ENCODE results near the gene NAXE.

Gene NAXE

GRCh38 chr1:156639601-156640101 lies 48.1 kb downstream of the NAXE start:
- Histone ChIP-seq H3K9me3 (ENCODE audit: control insufficient read depth, low read length) (no peaks in the 10 kb centered on the region), H3K27me3 (ENCODE audit: control insufficient read depth, insufficient read depth, low read length) (peaks cover 6% of the 10 kb centered on the region), H3K36me3 (ENCODE audit: control insufficient read depth, insufficient read depth, low read length) (no peaks in the 10 kb centered on the region), H3K79me2 (no peaks in the 10 kb centered on the region), H3K4me2 (ENCODE audit: low read length) (no peak overlapping the region), H3K9ac (no peak overlapping the region), H3K4me3 (ENCODE audit: low read depth, low read length) (no peak overlapping the region), H3K4me1 (peaks cover 6% of the 10 kb centered on the region), H2AFZ (peak overlapping the region; percentile 57), H3K27ac (peak overlapping the region; percentile 68)
- no peak for TF ChIP-seq CTCF (IDR thresholded peaks at IDR 0.05)

GRCh38 chr1:156640842-156641706 lies 49.5 kb downstream of the NAXE start:
- Histone ChIP-seq H3K4me2 (ENCODE audit: low read length) (no peak overlapping the region), H3K9ac (no peak overlapping the region), H3K9me3 (ENCODE audit: control insufficient read depth, low read length) (no peaks in the 10 kb centered on the region), H3K27ac (no peak overlapping the region), H3K4me1 (peaks cover 6% of the 10 kb centered on the region), H3K4me3 (ENCODE audit: low read depth, low read length) (no peak overlapping the region), H3K36me3 (ENCODE audit: control insufficient read depth, insufficient read depth, low read length) (no peaks in the 10 kb centered on the region), H3K27me3 (ENCODE audit: control insufficient read depth, insufficient read depth, low read length) (peaks cover 6% of the 10 kb centered on the region), H2AFZ (no peak overlapping the region), H3K79me2 (no peaks in the 10 kb centered on the region)
- no peak for TF ChIP-seq CTCF (IDR thresholded peaks at IDR 0.05)

- Histone ChIP-seq H3K27ac (no peak within 1 kb of the TSS), H3K4me3 (ENCODE audit: low read depth, low read length) (no peak within 1 kb of the TSS), H3K27me3 (ENCODE audit: control insufficient read depth, insufficient read depth, low read length) (peaks cover 6% of the 10 kb centered on the region)
Observed at GRCh38 chr1:156641761-156642264, 50.2 kb downstream of the NAXE start, which contains the start of gene BCAN. TSS of gene BCAN (plus strand) at chr1:156642117. CDS start at chr1:156646055, 3,938 bp downstream.

DNA sequence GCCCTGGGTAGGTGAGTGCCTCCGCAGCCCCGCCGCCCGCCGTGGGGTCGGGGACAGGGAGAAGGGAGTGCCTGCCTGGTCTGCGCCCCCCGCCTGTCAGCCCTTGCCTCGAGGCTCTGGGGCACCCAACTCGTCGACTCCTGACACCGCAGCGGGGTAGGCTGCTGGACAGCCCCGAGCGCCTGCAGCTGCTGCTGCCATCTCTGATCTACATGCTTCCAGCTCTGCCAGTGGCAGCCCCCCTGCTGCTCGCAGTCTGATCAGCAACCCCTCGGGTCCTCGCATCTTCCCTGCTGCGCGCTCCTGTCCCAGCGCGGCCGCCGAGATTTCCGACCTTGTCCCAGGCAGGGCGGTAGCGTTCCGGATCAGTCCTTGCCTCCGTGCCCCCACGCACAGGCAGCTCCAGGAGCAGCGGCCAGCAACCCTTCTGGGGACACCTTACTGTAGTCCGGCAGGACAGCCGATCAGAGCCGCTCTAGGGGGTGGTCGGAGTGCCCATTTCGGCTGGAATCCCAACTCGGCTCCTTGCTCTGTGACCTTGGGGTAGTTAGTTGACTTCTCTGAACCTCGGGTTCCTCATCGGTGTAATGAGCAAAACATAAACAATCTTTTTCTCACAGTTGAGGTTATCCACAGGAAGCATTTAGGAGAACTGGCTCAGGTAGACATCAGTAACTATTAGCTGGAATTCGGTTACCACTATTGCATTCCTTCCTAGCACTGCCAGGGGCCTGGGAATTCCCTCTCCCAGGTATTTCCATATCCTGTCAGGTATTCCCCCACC lies 50.9 kb downstream of the NAXE start:
- Histone ChIP-seq H3K27me3 (ENCODE audit: control insufficient read depth, insufficient read depth, low read length) (peaks cover 6% of the 10 kb centered on the region), H2AFZ (peak overlapping the region; percentile 38), H3K4me2 (ENCODE audit: low read length) (peak overlapping the region; percentile 21), H3K9ac (no peak overlapping the region), H3K4me3 (ENCODE audit: low read depth, low read length) (no peak overlapping the region), H3K79me2 (no peaks in the 10 kb centered on the region), H3K4me1 (peaks cover 6% of the 10 kb centered on the region), H3K9me3 (ENCODE audit: control insufficient read depth, low read length) (no peaks in the 10 kb centered on the region), H3K36me3 (ENCODE audit: control insufficient read depth, insufficient read depth, low read length) (no peaks in the 10 kb centered on the region), H3K27ac (no peak overlapping the region)
- no peak for TF ChIP-seq CTCF (IDR thresholded peaks at IDR 0.05)

More at GRCh38 chr1:156641761-156642264, 50.2 kb downstream of the NAXE start, which contains the start of gene BCAN:
- peak within 1 kb of the TSS; percentile 21 for H3K4me2 ChIP-seq (ENCODE audit: low read length)
- peaks cover 6% of the 10 kb centered on the region for H3K4me1 ChIP-seq
- no peaks in the 10 kb centered on the region for H3K9me3 ChIP-seq (ENCODE audit: control insufficient read depth, low read length)
- no peak for TF ChIP-seq CTCF (IDR thresholded peaks at IDR 0.05)
- H2AFZ ChIP-seq = peak within 1 kb of the TSS; percentile 60
- no peaks in the 10 kb centered on the region for H3K79me2 ChIP-seq
- H3K36me3 ChIP-seq (ENCODE audit: control insufficient read depth, insufficient read depth, low read length) = no peaks in the 10 kb centered on the region
- no peak within 1 kb of the TSS for H3K9ac ChIP-seq
